ENCODE data around the gene SEMA5B.

Gene SEMA5B

DNA sequence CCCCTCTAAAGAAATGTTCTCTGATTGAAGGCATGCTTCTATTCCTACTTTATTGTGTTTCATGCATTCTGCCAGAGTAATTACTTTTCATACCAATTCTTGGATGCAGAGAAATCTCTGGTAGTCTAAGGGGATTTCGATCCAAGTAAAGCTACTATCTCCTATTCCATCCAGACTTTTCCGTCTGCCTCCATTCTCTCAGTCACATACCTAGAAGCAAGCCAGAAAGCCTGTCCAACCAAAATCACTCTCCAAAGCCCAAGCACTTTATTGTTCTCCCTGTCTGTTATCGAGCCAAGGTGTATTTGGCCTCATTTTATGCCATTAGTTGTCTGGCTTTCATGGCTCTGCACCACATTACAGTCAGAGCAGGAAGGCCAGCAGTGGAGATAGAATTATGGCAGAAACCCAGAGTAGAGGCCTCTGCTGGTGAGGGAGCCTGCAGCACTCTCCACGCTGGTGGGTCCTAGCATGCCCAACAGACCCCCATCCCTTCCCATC lies 136.8 kb downstream of the SEMA5B start:
- DNase-seq, result no peak

DNA sequence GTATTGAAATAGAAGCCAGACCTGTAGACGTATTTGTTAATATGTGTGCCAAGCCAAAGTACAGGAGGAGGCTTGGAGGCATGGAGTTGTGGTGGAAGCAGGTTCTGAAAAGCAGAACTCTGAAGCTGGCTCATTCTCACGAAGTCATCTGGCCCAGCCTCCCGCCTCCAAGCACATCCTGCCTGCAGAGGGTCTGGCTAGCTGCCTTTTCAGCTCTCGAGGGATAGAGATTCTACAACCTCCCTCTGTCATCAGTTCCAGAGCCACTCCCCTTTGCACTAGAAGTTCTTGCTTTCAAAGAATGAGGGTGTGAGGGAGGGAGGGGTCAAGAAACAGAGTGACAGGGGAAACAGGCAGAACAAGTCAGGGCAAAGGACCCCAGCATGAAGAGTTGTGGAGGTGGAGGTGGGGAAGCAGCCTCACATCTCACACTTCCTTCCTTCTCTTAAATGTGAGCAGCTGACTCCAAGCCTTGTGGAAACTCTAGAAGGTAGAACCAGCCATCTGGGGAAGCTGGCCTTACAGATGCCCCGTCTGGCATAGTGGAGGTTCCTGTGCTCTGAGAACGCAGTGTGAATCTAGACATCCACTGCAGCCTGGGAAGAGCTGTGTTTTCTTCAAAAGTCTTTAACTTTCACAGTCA lies 137.4 kb downstream of the SEMA5B start:
- no peak for DNase-seq

DNA sequence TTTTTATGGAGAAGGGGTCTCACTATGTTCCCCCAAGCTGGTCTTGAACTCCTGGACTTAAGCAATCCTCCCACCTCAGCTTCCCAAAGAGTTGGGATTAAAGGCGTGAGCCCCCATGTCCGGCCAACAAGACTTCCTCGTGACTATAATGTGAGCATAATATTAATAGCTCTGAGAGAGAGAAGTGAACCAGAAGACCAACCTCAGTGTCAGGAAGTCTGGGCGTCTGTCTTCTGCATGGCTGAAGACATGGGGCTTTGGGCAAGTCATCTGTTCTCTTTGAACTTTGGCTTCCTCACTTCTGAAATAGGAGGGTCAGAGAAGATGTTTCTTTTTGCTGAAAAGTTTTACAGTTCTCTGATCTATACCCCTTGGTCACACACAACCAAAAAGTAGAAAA lies 140.6 kb downstream of the SEMA5B start:
- DNase-seq, result no peak

DNA sequence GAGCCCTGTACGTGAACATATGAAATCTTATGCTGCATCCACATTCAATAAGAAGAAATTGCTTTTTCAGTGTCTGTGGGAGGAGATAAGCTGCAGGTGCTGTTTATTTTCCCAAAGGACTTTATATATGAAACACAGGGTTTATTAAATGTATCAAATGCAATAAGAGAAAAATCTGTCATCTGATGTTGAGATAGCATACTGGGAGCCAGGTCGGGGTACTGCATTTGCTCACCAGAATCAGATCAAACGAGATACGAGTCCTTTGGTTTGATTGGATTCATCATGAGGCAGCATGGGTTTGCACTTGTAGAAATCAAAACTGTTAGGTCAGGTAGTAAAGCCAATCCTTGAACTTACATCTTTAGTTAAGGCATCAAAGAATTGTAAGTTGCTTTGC lies 141.3 kb downstream of the SEMA5B start:
- no peak for DNase-seq

DNA sequence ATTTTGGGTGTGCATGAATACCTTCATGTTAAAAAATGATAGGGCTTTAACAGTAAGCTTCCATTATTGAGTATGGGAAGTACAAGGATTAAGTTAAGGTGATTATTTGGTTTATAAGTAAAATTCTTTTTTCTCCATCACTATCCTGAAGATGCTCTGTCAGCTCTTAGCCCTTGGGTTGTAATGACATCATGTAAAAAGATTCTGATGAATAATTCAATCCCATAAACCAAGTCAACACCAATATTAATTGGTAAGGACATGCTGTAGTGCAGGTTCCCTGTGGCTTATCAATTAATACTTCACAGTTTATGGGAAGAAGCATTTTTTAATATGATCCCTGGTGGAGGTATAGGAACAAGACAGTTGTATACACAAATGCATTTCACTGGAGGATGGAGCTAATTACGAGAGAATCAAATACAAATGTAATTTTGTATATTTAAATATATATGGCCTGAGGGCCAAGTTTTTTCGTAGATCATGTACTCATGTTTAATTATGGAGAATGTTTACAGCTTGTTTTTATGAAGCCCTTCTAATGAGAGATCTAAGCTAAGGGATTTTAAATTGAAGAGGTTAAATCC lies 145.1 kb downstream of the SEMA5B start:
- DNase-seq, result no peak

DNA sequence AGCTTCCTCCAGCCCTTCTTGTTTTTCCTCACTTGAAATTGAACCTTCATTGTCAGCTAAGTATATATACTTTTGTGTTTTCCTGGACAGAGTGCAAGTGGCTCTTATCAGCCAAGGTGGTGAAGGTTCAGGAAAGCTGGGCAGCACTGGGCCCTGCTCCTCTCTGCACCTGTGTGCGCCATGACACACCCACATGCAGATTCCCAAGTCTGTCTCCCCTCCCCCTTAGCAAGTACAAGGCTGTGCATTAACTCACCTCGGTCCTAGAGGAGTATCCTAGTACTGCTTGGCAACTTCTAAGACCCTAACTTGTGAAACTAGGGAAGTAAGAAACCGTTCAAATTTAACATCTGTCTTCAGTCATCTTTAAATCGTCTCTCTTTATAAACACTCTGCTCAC lies 146.9 kb downstream of the SEMA5B start:
- DNase-seq, result no peak

DNA sequence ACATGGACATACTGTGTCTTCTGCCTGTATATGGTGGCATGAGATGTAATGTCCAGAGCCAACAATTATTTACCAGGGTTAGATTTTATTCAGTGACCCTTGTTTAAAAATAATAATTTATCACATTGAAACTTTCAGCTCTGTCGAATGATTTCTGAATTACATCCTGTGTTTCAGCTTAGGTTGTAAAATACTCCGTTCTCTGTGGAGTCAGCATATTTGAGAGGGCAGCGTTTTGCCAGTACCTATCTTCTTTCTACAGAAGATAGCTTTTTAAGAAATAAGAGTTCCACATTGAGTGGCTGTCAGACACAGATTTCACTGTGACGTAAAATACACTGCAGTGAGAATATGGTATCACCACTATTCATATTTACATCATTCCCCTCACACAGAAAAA lies 147.4 kb downstream of the SEMA5B start:
- DNase-seq, result no peak

DNA sequence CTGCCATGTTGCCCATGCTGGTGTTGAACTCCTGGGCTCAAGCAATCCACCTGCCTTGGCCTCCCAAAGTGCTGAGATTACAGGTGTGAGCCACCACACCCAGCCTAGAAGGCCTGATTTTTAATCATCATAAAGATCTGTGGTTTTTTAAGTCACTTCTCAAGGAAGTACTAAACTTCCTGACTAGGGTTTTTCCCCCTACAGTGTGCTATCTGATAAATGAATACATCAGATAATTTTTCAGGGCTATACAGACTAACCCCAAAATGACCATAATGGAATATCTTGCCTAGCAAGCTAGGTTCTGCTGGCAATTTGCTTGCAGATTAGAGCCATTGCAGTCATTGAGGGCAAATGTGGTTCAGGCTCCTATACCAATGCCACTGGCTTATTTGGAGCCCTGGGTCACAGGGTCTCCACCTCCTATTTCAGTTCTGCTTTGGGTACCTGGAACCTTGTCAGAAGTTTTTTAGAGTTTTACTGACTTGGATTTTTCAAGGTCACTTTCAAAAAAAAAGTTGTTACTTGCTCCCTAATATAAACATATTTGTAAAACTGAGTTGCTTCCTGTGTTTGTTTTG lies 151.9 kb downstream of the SEMA5B start:
- DNase-seq, result no peak

DNA sequence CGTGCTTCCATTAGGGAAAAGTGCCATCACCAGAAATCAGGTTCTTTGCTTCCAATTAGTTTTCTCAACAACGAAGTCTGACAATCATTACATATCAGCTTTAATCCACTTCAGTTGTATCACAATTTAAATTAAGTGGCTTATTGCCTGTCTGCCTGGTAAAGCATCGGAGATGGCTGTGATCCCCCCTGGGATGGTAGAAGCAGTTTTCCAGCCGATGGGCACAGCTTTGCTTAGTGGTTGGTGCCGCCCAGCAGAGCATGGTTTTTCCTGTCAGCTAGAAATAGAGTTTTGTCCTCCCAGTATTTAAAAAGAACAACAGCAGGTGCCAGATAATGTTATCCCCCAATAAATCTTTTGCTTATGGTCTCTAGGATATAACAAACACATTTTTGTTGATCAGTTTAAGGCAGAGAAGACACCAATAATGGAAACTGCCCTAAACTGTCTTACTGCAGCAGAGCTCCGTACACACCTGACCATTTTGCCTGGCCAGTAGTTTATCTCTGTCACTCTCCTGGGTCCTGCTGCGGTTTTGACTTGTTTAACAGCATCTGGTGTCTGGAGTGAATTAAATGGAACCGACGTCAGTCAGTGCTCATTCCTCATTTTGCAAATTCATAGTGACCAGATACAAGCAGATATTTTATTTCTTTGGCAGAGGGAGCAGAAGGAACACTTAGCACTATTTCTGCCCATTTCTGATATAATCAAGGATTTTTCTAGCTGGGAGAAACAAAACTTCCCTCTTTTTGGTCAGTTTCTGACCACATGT lies 153.6 kb downstream of the SEMA5B start:
- no peak for DNase-seq

DNA sequence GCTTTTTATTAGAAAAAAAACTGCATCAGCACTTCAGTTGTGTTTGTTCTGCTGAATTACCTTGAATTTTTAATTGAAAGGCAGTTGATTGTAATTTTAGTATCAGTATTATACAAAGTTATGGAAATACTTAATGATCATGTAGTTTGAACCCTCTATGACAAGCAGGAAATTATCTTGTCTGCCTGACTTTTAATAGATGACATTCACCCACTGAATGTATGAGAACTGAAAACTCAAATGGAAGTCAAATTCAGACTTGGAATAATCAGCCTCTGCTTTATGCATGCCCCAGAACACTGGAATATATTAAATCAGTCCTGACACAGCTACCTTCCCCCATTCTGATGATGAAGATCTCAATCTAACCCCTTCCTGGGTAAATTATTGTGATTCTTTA lies 159.2 kb downstream of the SEMA5B start:
- DNase-seq, result no peak

DNA sequence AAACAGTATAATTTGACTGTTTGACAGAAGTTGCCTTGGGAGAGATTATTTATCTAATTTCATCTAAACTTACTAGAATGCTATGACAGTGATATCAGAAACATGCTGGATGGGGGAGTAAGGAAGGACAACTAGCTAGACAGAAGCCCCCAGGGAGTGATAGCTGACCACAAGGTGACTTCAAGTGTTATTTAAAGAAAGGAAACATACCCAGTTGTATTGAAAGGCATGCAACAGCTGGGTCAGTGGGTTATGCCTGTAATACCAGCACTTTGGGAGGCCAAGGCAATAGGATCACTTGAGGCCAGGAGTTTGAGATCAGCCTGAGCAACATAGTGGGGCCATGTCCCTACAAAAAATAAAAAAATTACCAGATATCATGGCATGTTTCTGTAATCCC lies 163.1 kb downstream of the SEMA5B start:
- no peak for DNase-seq

DNA sequence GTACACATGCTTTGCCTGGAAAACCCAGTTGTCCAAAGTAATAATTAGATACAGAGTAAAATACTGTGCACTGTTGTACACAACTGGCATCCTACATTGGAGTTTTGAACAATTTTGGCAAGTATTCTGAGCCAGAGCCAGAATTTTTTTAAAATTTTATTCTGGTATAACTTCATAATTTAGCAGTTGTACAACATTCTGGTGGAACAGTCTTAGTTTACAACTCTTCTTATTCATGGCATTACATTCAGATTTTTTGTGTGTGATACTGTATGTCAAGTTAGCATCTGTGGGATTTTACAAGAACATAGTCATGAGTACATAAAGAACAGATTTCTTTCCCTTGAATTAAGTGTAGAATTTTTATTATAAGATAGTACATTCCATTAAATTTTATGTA lies 165.2 kb downstream of the SEMA5B start:
- no peak for DNase-seq

Data from CD4-positive, alpha-beta T cell treated with Interleukin-10 for 1 hour (primary cell).